Measurements from ENCODE around the gene THAP11. TPM values are rescaled to one million over a fixed set of nuclear protein-coding genes. Genes with fewer than 3 reads are reported as not detected.

The THAP11 gene
- total and polyA plus RNA-seq, 2 of the 13 experiments (the other 11 are each of a cell fraction or from before 2014, with no cell fraction given), result 44.2 to 53.4 TPM

- no peak for TF ChIP-seq ZSCAN5A (CRISPR knock-in tag; IDR thresholded peaks at IDR 0.05; ENCODE audit: borderline replicate concordance)
- peak; percentile 22 for TF ChIP-seq ERF (CRISPR knock-in tag; IDR thresholded peaks at IDR 0.05)
- TF ChIP-seq GLI4 (CRISPR knock-in tag; IDR thresholded peaks at IDR 0.05; ENCODE audit: borderline replicate concordance), result no peak; the same call in 1 of the 2 replicates
- TF ChIP-seq, protein P1, sequence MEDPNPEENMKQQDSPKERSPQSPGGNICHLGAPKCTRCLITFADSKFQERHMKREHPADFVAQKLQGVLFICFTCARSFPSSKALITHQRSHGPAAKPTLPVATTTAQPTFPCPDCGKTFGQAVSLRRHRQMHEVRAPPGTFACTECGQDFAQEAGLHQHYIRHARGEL (CRISPR knock-in tag; IDR thresholded peaks at IDR 0.05), result 0 out of 2 replicates have a peak, but pooled peaks have one; percentile 70
- TF ChIP-seq, protein P2, sequence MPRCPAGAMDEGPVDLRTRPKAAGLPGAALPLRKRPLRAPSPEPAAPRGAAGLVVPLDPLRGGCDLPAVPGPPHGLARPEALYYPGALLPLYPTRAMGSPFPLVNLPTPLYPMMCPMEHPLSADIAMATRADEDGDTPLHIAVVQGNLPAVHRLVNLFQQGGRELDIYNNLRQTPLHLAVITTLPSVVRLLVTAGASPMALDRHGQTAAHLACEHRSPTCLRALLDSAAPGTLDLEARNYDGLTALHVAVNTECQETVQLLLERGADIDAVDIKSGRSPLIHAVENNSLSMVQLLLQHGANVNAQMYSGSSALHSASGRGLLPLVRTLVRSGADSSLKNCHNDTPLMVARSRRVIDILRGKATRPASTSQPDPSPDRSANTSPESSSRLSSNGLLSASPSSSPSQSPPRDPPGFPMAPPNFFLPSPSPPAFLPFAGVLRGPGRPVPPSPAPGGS (CRISPR knock-in tag; IDR thresholded peaks at IDR 0.05), result peak; percentile 83
- TF ChIP-seq ZNF160 (CRISPR knock-in tag; IDR thresholded peaks at IDR 0.05), result 0 out of 2 replicates have a peak, but pooled peaks have one; percentile 87
- peak; percentile 80; the same call in 1 of the 2 replicates for TF ChIP-seq ZNF253 (CRISPR knock-in tag; IDR thresholded peaks at IDR 0.05; ENCODE audit: borderline replicate concordance)
- TF ChIP-seq PITX1 (CRISPR knock-in tag; IDR thresholded peaks at IDR 0.05), result no peak
- peak; percentile 79 for TF ChIP-seq POLR2AphosphoS5 (IDR thresholded peaks at IDR 0.05; ENCODE audit: low read depth, low read length)
- peak; percentile 88 for TF ChIP-seq GATAD1 (CRISPR knock-in tag; IDR thresholded peaks at IDR 0.05)
- peak; percentile 83 for TF ChIP-seq FLYWCH1 (CRISPR knock-in tag; IDR thresholded peaks at IDR 0.05)
- peak; percentile 96 for TF ChIP-seq YY1 (IDR thresholded peaks at IDR 0.05; ENCODE audit: insufficient read depth, insufficient replicate concordance, low read depth, low read length)
- TF ChIP-seq LCORL (IDR thresholded peaks at IDR 0.05), result peak; percentile 21; the same call in 1 of the 2 replicates
- TF ChIP-seq LCORL (CRISPR knock-in tag; IDR thresholded peaks at IDR 0.05), result no peak
- 0 out of 2 replicates have a peak, but pooled peaks have one; percentile 61 for TF ChIP-seq TERF1 (CRISPR knock-in tag; IDR thresholded peaks at IDR 0.05)
- TF ChIP-seq DNMT1 (CRISPR knock-in tag; IDR thresholded peaks at IDR 0.05), result 0 out of 2 replicates have a peak, but pooled peaks have one; percentile 52
- peak; percentile 87; the same call in 1 of the 2 replicates for TF ChIP-seq FOXM1 (CRISPR knock-in tag; IDR thresholded peaks at IDR 0.05)
- TF ChIP-seq HIC2 (CRISPR knock-in tag; IDR thresholded peaks at IDR 0.05; ENCODE audit: low read depth), result peak; percentile 37; the same call in 1 of the 2 replicates
- 0 out of 2 replicates have a peak, but pooled peaks have one; percentile 48 for TF ChIP-seq ZNF510 (CRISPR knock-in tag; IDR thresholded peaks at IDR 0.05; ENCODE audit: low read depth)
- TF ChIP-seq RFX1 (IDR thresholded peaks at IDR 0.05), result no peak
- no peak; the same call in 1 of the 2 replicates for TF ChIP-seq FOXO1 (CRISPR knock-in tag; IDR thresholded peaks at IDR 0.05)
- peak; percentile 23 for TF ChIP-seq MAF1 (CRISPR knock-in tag; IDR thresholded peaks at IDR 0.05; ENCODE audit: borderline replicate concordance)
- TF ChIP-seq ZNF138 (CRISPR knock-in tag; IDR thresholded peaks at IDR 0.05; ENCODE audit: low read depth), result peak; percentile 50; the same call in 1 of the 2 replicates
- 0 out of 2 replicates have a peak, but pooled peaks have one; percentile 65 for TF ChIP-seq SALL2 (CRISPR knock-in tag; IDR thresholded peaks at IDR 0.05)
Observed at GRCh38 chr16:67892899-67893742, 51.0 kb downstream of the THAP11 start, which contains the start of gene PSKH1 (continued).

Measured in HepG2 (cell line).